Heart right ventricle (tissue), 16 donors: Measurements from ENCODE around the gene TPPP2. TPM values are rescaled to one million over a fixed set of nuclear protein-coding genes. Genes with fewer than 3 reads are reported as not detected.
"Not testable (repeated sequence)": the region's sequence is repeated elsewhere in the genome, so short reads cannot be mapped to it uniquely, and the experiment has no call there.

Experiments used
- ATAC-seq, 8 donors: fragments of 200-7000 bp; cut with Tn5 transposase; one replicate each; pipeline ENCODE4 v1.9.1; 2020; ENCODE audit warnings: mild to moderate bottlenecking in 8 of 8, moderate library complexity in 8 of 8, moderate number of reproducible peaks in 1 of 8
- DNase-seq, 2 donors: peaks; one replicate each; pipeline ENCODE4 v3.0.0-alpha.2; 2020
- H3K27ac ChIP-seq, 10 donors: fragments of 200-600 bp; sonication (generic) in 2 of 10; one replicate each; pipeline versions ENCODE4 v1.5.0 to v1.8.0; 2020 to 2022; ENCODE audit warnings: mild to moderate bottlenecking in 3 of 10
- H3K27me3 ChIP-seq, 7 donors: fragments of 200-600 bp; one replicate each; pipeline ENCODE4 v1.8.0; 2021 to 2022; ENCODE audit warnings: mild to moderate bottlenecking in 2 of 7
- H3K36me3 ChIP-seq, 9 donors: fragments of 200-600 bp; sonication (generic) in 1 of 9; one replicate each; pipeline versions ENCODE4 v1.5.0 to v1.8.0; 2020 to 2022; ENCODE audit warnings: mild to moderate bottlenecking in 2 of 9
- H3K4me1 ChIP-seq, 9 donors: fragments of 200-600 bp; sonication (generic) in 1 of 9; one replicate each; pipeline versions ENCODE4 v1.5.0 to v1.8.0; 2020 to 2022; ENCODE audit warnings: mild to moderate bottlenecking in 4 of 9
- H3K4me3 ChIP-seq, 10 donors: fragments of 200-600 bp; sonication (generic) in 2 of 10; one replicate each; pipeline versions ENCODE4 v1.5.0 to v1.8.0; 2020 to 2022; ENCODE audit warnings: mild to moderate bottlenecking in 7 of 10, moderate library complexity in 2 of 10
- H3K9me3 ChIP-seq, 11 donors: fragments of 200-600 bp in 10 of 11; sonication (generic) in 2 of 11; one replicate each; pipeline versions ENCODE4 v1.5.0 to v1.8.0; 2013 to 2022; ENCODE audit warnings: mild to moderate bottlenecking in 2 of 11, control low read depth in 1 of 11, moderate library complexity in 1 of 11
- CTCF ChIP-seq, 9 donors: fragments of 200-600 bp; sonication (generic) in 2 of 9; IDR thresholded peaks; one replicate each; pipeline versions ENCODE4 v1.5.0 to v1.8.0; 2021 to 2022; ENCODE audit warnings: antibody characterized with exemption in 9 of 9, mild to moderate bottlenecking in 5 of 9, moderate library complexity in 1 of 9
- WGBS, 2 donors: extraction: QIAGEN DNeasy Blood & Tissue Kit; methylation state at CpG; one replicate each; pipeline ENCODE4 v1.1.7; 2013; ENCODE audit warnings: inconsistent platforms in 1 of 2; 5-methylcytosine and 5-hydroxymethylcytosine counted together
- intact Hi-C, 10 donors: fragments of 100-400 bp; cut with DNase I; formaldehyde crosslinking; loops; one replicate each; pipeline versions ENCODE4 v1.11.1 to v1.14.2; 2022
- long read RNA-seq, 3 donors: library from polyadenylated mRNA; unstranded; transcript quantifications; one replicate each; pipeline ENCODE4 v2.0.0, GENCODE V29; 2020 to 2021
- polyA plus RNA-seq, 2 donors: library from polyadenylated mRNA; stranded (reverse); fragments of 200-250 nt; gene quantifications; one replicate each; pipeline ENCODE4 v1.2.3, GENCODE V29; 2013
- total RNA-seq, 10 donors: library from RNA; stranded (reverse); fragmentation: NEBNext Ultra II Directional in 3 of 10; extraction: Animal tissue kit (Norgen Biotek cat#: 25700) in 3 of 10; gene quantifications; one replicate each; pipeline versions ENCODE4 v1.2.1 to v1.2.4, GENCODE V29; 2021 to 2023
- donor health status: Arrhythmogenic right ventricular cardiomyopathy.
- donor health status: ischemic (EF 13 %, LVEDD 7.1; RV severe dilation, severe dysfunction).
- donor health status: healthy with polysubstance abuse.
- donor health status: DM: no; HTN: yes; CAD: no.
- donor health status: DM: no; HTN: no; CAD: no.
- donor health status: ischemic (EF 25% LVEDD 6.9; RV normal size, moderate dysfunction).
- donor health status: ischemic (EF 25% LVEDD 5.7; RV mildly dilated, moderate dysfunction).
- donor health status: healthy.
- donor health status: DM: yes; HTN: yes; CAD: no.
- donor health status: Ischemic cardiomyopathy.
- donor health status: ischemic (EF 35%, LVEDD 5.7; RV mildly dilated, moderate dysfunction).
- donor health status: nonischemic (EF 11% LVEDD 7.7; RV severe dilation, severe dysfunction).
- donor health status: DM: yes; HTN: yes; CAD: no.
- donor health status: PGD.
- donor health status: ischemic (EF 29% LVEDD 5.4; RV normal size, mild dysfunction).
- donor health status: nonischemic (EF 23%, LVEDD 6.1; RV moderate dilation, normal function).

The TPPP2 gene
- total RNA-seq (1 to 10 TPM in 5 of 10 donors, under 1 TPM in 5; 0.28 to 3.2 (median 0.91) TPM), polyA plus RNA-seq (1 to 10 TPM in 1 of 2 donors, under 1 TPM in 1; 0.75 to 1.1 TPM)
- long read RNA-seq, donor 1, result 0 reads
- long read RNA-seq, donor 2, partial matches to known transcripts, result 1 of 2 reads
- long read RNA-seq, donor 2, other reads (novel, unspliced or antisense), result 1 of 2 reads
- long read RNA-seq, donor 3, result 0 reads

GRCh38 chr14:21029917-21030316 is at the start of gene TPPP2:
TPPP2 (plus strand) TSS chr14:21030217; CDS start chr14:21030582, 365 bp downstream.
- H3K36me3 ChIP-seq, result no peaks in the 10 kb centered on the region
- WGBS, 2 donors, result 92 to 95% methylated on average over 5 of the region's 5 CpGs
- no peak within 1 kb of the TSS for H3K27ac ChIP-seq
- no peaks in the 10 kb centered on the region for H3K9me3 ChIP-seq
- peaks cover 7 to 26% (median 15%) of the 10 kb centered on the region in 9 donors for H3K4me1 ChIP-seq
- ATAC-seq (no peak), DNase-seq (no peak)
- no peak within 1 kb of the TSS for H3K4me3 ChIP-seq
- no peak for TF ChIP-seq CTCF (IDR thresholded peaks at IDR 0.05)
- peaks cover 0 to 11% (median 0%) of the 10 kb centered on the region in 7 donors for H3K27me3 ChIP-seq
- intact Hi-C loops, result loop anchor here in 1 of 10 donors (5.0 kb wide), 1 partner anchor 72 kb away; the partner anchor contains the start of gene TMEM253

- H3K4me1 ChIP-seq, result peaks cover 0 to 2% (median 0%) of the 10 kb centered on the region in 9 donors
- no peak overlapping the region for H3K27ac ChIP-seq
- intact Hi-C loops, result no loop called here
Measured at GRCh38 chr14:20980906-20981305, 49.1 kb upstream of the TPPP2 start.

GRCh38 chr14:20982646-20983369 is 47.2 kb upstream of the TPPP2 start:
- H3K27ac ChIP-seq, result no peak overlapping the region
- intact Hi-C loops, result no loop called here

More at GRCh38 chr14:20980906-20981305, 49.1 kb upstream of the TPPP2 start:
- DNase-seq (no peak), ATAC-seq (no peak)
- Histone ChIP-seq H3K36me3 (no peaks in the 10 kb centered on the region), H3K9me3 (no peaks in the 10 kb centered on the region), H3K4me3 (no peak overlapping the region), H3K27me3 (no peaks in the 10 kb centered on the region)
- TF ChIP-seq CTCF (IDR thresholded peaks at IDR 0.05), result no peak
- 71 to 75% methylated on average over 1 of the region's 1 CpG for WGBS, 2 donors

GRCh38 chr14:20985650-20986049 is 44.4 kb upstream of the TPPP2 start:
- ATAC-seq, intact Hi-C loops, H3K4me3 ChIP-seq, H3K36me3 ChIP-seq, DNase-seq, H3K27me3 ChIP-seq, H3K9me3 ChIP-seq: not testable (repeated sequence)
- WGBS, 2 donors, result 94 to 96% methylated on average over 4 of the region's 4 CpGs
- peaks cover 0 to 31% (median 11%) of the 10 kb centered on the region in 9 donors for H3K4me1 ChIP-seq
- peak overlapping the region in 1 of 10 donors; percentile 56 for H3K27ac ChIP-seq

More at GRCh38 chr14:20982646-20983369, 47.2 kb upstream of the TPPP2 start:
- no peak for ATAC-seq
- Histone ChIP-seq H3K4me3 (no peak overlapping the region), H3K4me1 (peaks cover 0 to 17% (median 0%) of the 10 kb centered on the region in 9 donors), H3K36me3 (no peaks in the 10 kb centered on the region), H3K9me3 (no peaks in the 10 kb centered on the region), H3K27me3 (no peaks in the 10 kb centered on the region)
- WGBS, 2 donors, result 77 to 80% methylated on average over 2 of the region's 2 CpGs
- no peak for DNase-seq
- TF ChIP-seq CTCF (IDR thresholded peaks at IDR 0.05), result no peak
